ENCODE results near the gene HRAS.

The HRAS gene

DNA sequence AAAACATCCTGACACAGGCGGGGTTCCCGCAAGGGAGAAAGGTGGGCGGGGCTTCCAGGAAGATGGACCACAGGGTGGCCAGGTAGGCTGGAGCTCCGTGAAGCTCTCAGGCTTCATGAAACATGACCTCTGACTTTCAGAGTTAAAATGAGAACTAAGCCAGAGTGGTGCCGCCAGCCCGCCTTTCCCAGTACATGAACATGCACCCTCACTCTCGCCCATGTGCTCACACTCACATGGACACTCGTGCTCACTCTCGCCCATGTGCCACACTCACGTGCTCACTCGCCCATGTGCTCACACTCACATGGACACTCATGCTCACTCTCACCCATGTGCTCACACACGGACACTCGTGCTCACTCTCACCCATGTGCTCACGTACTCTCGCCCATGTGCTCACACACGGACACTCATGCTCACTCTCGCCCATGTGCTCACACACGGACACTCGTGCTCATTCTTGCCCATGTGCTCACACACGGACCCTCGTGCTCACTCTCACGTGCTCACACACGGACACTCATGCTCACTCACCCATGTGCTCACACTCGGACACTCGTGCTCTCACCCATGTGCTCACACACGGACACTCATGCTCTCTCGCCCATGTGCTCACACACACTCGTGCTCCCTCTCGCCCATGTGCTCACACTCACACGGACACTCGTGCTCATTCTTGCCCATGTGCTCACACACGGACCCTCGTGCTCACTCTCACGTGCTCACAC is 38.4 kb downstream of the HRAS start:
- DNase-seq (ENCODE audit: low read depth in 3 of 3), result no peak

DNA sequence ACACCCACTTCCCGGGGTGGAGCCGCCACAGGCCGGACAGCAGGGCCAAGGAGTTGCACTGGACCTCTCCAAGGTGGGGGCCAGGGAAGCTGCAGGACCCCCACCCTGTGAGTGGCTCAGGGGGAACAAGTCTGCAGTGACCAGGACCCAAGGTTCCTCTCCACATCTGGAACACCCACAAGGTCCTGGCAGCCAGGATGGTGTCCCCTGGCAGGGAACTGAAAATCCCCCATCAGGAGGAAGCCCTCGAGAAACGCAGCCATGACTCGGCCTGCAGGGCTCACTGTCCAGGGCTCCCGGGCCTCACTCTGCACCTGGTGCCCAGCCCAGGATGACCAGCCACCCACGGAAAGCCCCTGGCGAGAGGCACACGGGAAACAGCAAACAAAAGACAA is 39.8 kb downstream of the HRAS start:
- DNase-seq (ENCODE audit: low read depth in 3 of 3), result no peak

DNA sequence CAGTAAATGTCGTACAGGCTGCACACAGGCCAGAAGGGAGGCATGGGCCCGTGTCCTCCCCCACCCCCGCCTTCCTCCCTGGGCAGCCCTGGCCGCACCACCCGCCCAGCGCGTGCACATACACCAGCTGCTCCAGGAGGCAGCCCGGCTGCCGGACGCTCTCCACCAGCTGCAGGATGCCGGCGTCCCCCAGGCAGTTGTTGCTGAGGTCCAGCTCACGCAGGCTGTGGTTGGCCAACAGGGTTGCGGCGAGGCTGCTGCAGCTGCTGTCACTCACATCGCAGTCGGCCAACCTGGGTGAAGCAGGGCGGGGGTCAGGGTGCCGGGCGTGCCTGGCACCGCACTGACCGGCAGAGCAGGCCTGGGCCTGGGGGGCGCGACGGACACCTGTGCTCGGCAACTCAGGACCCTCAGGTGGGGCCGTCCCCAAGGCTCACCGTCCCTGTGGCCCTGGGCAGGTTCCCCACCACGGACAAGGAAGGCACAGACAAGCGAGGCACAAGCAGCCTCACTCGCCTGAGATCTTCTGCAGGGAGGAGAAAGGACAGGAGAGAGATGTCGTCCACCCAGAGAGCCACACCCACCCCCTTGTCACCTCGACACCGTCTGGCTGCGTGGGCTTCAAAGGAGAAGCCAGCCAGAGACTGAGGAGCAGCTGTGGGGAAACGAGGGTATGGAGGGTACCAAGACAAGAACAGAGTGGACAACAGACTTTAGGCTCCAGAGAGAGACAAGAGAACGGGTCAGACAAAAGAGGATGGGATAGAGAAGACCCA is 40.4 kb downstream of the HRAS start:
- DNase-seq (ENCODE audit: low read depth in 3 of 3), result no peak

DNA sequence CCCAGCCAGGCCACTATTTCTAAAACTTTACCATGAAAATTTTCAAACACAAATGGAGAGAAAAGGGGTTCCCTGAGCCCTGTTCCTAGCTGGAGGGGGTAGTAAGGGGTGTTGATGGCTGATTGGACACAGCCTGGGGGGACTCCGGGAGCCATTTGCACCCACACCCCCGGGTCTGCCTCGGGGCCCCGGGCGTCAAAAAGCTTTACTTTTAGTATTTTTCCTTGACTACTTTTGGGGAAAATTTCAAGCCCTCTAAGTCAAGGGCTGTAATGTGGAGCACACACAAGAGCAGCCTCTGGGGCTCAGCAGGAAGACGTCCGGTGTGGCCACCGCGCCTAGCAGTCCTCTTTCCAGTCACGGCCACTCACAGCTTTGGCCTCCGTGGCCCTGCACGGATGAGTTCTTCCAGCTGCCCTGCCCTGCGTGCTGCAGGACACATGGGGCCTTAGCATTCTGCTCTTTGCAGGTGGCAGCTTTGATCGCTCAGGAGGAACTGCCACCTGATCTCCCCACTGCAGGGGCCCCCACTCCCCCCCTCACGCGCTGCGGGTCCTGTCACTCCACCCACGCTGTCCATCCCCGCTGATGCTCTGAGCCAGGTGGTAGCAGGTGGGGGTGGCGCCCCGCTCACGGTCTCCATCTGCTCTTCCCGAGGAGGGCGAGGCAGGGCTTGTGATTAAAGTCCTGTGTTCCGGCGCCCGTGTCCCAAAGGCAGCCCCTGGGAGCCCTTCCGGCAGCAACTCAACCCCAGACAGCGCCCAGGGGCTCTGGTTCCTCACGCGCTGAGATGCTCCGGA is 42.7 kb downstream of the HRAS start:
- no peak for DNase-seq (ENCODE audit: low read depth in 3 of 3)

DNA sequence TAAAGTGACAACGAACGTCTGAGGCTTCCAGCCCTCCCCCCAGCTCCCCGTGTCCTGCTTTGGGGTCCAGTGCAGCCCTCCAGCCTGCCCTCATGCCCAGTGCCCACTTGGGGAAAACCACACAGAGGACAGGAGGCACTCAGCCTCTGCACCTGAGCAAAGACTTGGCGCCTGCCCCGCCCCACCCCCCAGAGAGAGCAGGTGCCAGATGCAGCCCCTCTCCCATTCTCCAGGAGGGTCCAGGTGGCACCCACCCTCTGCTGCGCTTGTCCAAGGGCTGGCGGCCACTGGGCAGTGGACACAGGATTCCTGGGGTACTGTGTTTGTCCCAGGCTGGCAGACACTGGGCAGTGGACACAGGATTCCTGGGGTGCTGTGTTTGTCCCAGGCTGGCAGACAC is 44.0 kb downstream of the HRAS start:
- DNase-seq (ENCODE audit: low read depth in 3 of 3), result no peak

DNA sequence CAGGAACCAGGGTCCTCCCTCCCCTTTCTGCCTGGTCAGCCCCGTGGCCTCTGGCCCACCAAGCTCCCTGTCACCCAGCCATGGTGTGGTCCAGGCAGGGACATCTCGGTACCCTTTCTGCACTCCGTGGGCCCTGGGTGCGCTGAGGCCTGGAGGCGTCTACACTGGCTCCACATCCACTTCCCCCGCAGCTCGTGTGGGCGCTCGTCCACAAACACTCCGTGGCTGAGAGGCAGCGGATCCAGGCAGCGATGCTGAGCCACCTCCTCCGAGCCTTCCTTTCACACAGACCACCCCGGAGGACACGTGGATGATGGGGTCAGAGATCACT is 44.5 kb downstream of the HRAS start:
- DNase-seq (ENCODE audit: low read depth in 3 of 3), result no peak

DNA sequence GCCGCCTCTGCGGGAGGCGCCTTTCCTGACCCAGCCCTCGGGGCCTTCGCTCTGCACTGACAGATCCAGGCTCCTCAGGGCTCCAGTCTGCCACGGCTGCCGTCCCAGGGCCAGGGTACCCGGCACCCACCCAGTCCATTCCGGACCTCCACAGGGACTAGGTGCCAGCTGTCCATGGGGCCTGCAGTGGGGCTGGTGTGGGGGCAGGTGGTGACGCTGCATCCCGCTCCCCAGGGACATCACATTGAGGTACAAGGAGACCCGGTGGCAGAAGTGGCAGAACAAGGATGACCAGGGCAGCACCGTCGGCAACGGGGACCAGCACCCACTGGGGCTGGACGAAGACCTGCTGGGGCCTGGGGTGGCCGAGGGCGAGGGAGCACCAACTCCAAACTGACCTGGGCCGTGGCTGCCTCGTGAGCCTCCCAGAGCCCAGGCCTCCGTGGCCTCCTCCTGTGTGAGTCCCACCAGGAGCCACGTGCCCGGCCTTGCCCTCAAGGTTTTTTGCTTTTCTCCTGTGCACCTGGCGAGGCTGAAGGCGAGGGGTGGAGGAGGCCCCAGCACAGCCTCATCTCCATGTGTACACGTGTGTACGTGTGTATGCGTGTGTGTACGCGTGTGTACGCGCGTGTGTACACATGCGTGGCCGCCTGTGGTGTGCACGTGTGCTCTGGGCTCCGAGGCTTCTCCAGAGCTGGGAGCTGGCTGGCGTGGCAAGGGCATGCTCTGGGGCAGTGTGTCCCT is 45.0 kb downstream of the HRAS start:
- DNase-seq (ENCODE audit: low read depth in 3 of 3), result no peak

DNA sequence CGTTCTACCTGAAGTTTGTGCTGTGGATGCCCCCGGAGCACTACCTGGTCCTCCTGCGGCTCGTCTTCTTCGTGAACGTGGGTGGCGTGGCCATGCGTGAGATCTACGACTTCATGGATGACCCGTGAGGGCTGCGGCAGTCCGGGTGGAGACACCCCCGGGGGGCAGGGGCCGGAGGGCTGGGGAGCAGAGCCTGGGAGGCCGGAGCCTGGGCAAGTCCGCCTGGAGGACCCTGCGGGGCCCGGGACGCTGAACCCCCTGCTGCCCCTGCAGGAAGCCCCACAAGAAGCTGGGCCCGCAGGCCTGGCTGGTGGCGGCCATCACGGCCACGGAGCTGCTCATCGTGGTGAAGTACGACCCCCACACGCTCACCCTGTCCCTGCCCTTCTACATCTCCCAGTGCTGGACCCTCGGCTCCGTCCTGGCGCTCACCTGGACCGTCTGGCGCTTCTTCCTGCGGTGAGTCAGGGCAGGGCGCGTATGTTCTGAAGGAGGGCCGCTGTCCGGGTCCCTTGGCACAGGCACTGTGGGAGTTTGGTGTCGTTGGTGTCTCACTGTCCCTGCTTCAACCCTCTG is 45.7 kb downstream of the HRAS start:
- DNase-seq (ENCODE audit: low read depth in 3 of 3), result no peak

DNA sequence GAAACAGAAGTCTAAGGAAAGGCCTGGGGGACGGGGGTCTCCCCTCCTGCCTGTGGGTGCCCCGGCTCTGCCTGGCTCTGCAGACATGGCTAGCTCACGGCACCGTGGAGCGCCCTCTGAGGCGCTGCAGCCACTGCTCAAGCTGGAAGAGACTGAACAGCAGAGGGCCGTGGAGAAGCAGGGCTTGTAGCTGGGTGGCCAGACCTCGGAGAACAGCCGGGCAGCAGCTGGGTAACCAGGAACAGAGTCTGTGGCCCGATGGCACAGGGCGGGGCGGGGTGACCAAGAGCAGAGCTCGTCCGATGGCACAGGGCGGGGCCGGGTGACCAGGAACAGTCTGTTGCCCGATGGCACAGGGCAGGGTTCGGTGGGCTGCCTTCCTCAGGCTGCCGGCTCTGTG is 46.4 kb downstream of the HRAS start:
- no peak for DNase-seq (ENCODE audit: low read depth in 3 of 3)

DNA sequence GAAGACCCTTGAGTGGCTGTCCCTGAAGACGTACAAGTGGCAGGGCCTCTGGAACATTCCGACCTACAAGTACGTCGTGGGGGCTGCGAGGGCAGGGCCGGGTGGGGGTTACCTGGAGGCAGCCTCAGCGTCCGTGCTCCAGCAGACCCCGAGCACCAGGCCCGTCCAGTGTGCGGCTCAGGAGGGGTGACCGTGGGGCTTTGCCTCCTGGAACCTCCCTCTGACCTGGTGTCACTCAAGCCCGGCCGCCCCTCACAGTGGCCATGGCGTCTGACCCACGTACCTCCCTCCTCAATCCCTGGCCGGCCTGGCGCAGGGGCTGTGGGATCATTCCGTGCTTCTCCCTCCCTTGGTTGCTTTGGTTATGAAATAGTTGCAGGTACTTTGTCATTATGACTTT is 46.8 kb downstream of the HRAS start:
- DNase-seq (ENCODE audit: low read depth in 3 of 3), result no peak

DNA sequence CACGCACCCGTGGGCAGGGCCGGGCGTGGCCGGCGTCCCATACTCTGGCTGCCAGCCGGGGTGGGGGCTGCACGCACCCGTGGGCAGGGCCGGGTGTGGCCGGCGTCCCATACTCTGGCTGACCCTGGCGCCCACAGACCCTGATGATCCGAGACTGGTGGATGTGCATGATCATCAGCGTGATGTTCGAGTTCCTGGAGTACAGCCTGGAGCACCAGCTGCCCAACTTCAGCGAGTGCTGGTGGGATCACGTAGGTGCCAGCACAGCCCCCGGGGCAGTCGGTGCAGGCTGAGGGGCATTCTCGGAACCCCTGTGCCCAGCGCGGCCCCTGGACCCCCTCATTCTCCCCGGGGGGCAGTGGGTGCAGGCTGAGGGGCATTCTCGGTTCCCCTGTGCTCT is 47.3 kb downstream of the HRAS start:
- no peak for DNase-seq (ENCODE audit: low read depth in 3 of 3)

DNA sequence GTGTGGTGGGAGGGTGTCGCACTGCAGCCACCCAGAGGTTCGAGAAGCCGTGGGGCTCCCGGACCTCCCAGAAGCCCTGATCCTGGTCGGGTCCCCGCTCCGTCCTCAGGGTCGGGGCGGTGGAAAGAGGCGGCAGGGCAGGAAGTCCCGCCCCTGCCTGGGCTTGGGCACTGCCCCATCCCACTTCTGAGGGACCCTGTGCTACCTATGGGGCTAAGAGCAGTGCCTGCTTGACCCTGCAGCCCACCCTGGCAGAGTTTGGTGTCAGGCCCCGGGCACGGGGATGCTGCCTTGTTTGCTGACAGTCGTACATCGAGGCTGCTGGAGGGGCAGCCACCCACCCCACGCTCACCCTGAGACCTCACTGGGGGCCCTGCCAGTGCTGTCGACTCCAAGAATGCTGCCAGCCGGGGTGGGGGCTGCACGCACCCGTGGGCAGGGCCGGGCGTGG is 47.8 kb downstream of the HRAS start:
- no peak for DNase-seq (ENCODE audit: low read depth in 3 of 3)

DNA sequence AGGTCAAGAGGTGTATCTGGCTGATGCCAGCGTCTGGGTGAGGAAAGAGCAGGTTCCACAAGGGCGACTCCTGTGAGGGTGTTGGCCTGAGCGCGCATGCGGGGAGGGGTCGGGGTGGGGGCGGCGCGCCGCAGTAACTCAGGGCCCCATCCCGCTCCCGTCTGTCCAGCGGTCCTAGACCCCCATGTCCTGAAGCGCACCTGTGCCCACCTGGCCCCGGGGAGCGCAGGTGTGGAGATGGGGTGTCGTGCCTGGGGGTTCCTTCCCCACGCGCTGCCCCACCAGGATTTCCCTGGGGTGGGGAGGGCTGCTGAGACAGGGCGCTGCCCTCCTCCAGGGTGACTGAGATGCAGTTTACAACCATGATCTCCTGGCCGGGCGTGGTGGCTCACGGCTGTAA is 49.2 kb downstream of the HRAS start:
- DNase-seq (ENCODE audit: low read depth in 3 of 3), result no peak

DNA sequence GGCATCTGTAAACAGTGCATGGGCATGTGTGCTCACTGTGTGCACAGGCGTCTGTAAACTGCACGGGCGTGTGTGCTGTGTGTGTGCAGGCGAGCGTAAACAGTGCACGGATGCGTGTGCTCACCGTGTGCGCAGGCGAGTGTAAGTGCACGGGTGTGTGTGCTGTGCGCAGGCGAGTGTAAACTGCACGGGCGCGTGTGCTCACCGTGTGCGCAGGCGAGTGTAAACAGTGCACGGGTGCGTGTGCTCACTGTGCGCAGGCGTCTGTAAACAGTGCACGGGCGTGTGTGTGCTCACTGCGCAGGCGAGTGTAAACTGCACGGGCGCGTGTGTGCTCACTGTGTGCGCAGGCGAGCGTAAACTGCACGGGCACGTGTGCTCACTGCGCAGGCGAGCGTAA is 50.8 kb downstream of the HRAS start:
- no peak for DNase-seq (ENCODE audit: low read depth in 3 of 3)

All from stimulated activated CD4-positive, alpha-beta T cell treated with anti-CD3 and anti-CD28 coated beads, TNF-alpha, amount 100 ng/mL, for 48 hours (primary cell).